Parathyroid adenoma (tissue), 2 donors: ENCODE results near the gene QSOX2.

Experiments used
- H2AFZ ChIP-seq: fragments of 300-600 bp; sonication (generic); one replicate; pipeline ENCODE4 v1.7.0; 2017; ENCODE audit warnings: antibody characterized with exemption, mild to moderate bottlenecking
- H3K27ac ChIP-seq: fragments of 300-600 bp; sonication (generic); one replicate; pipeline ENCODE4 v1.7.0; 2017
- H3K27me3 ChIP-seq: fragments of 300-600 bp; sonication (generic); one replicate; pipeline ENCODE4 v1.7.0; 2017; ENCODE audit warnings: low read length; ENCODE audit not compliant: control insufficient read depth, insufficient read depth
- H3K36me3 ChIP-seq: fragments of 300-600 bp; sonication (generic); one replicate; pipeline ENCODE4 v1.7.0; 2017; ENCODE audit warnings: low read length; ENCODE audit not compliant: control insufficient read depth, insufficient read depth
- H3K4me1 ChIP-seq: fragments of 300-600 bp; sonication (generic); one replicate; pipeline ENCODE4 v1.7.0; 2017; ENCODE audit warnings: control low read depth
- H3K4me2 ChIP-seq: fragments of 300-600 bp; sonication (generic); one replicate; pipeline ENCODE4 v1.7.0; 2017; ENCODE audit warnings: low read length
- H3K4me3 ChIP-seq: fragments of 300-600 bp; sonication (generic); one replicate; pipeline ENCODE4 v1.7.0; 2017; ENCODE audit warnings: low read depth, low read length
- H3K79me2 ChIP-seq: fragments of 300-600 bp; sonication (generic); one replicate; pipeline ENCODE4 v1.7.0; 2017; ENCODE audit warnings: control low read depth
- H3K9ac ChIP-seq: fragments of 300-600 bp; sonication (generic); one replicate; pipeline ENCODE4 v1.7.0; 2017; ENCODE audit warnings: mild to moderate bottlenecking
- H3K9me3 ChIP-seq: fragments of 300-600 bp; sonication (generic); one replicate; pipeline ENCODE4 v1.7.0; 2017; ENCODE audit warnings: low read length; ENCODE audit not compliant: control insufficient read depth
- TF ChIP-seq, protein P1 (sequence below): fragments of 300-600 bp; sonication (generic); IDR thresholded peaks from one replicate; pipeline ENCODE4 v1.7.0; 2017; ENCODE audit warnings: antibody characterized with exemption, mild to moderate bottlenecking
- donor health status: primary hyperparathyroidism.

The QSOX2 gene

GRCh38 chr9:136170006-136170901, 75.4 kb downstream of the QSOX2 start:
- no peak overlapping the region for H2AFZ ChIP-seq
- H3K79me2 ChIP-seq = no peaks in the 10 kb centered on the region
- no peak overlapping the region for H3K9ac ChIP-seq
- H3K36me3 ChIP-seq = no peaks in the 10 kb centered on the region
- TF ChIP-seq, protein P1, sequence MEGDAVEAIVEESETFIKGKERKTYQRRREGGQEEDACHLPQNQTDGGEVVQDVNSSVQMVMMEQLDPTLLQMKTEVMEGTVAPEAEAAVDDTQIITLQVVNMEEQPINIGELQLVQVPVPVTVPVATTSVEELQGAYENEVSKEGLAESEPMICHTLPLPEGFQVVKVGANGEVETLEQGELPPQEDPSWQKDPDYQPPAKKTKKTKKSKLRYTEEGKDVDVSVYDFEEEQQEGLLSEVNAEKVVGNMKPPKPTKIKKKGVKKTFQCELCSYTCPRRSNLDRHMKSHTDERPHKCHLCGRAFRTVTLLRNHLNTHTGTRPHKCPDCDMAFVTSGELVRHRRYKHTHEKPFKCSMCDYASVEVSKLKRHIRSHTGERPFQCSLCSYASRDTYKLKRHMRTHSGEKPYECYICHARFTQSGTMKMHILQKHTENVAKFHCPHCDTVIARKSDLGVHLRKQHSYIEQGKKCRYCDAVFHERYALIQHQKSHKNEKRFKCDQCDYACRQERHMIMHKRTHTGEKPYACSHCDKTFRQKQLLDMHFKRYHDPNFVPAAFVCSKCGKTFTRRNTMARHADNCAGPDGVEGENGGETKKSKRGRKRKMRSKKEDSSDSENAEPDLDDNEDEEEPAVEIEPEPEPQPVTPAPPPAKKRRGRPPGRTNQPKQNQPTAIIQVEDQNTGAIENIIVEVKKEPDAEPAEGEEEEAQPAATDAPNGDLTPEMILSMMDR = peak; percentile 42
- no peak overlapping the region for H3K4me2 ChIP-seq
- H3K9me3 ChIP-seq = no peaks in the 10 kb centered on the region
- no peaks in the 10 kb centered on the region for H3K4me1 ChIP-seq
- no peak overlapping the region for H3K4me3 ChIP-seq
- H3K27ac ChIP-seq = no peak overlapping the region
- no peaks in the 10 kb centered on the region for H3K27me3 ChIP-seq

DNA sequence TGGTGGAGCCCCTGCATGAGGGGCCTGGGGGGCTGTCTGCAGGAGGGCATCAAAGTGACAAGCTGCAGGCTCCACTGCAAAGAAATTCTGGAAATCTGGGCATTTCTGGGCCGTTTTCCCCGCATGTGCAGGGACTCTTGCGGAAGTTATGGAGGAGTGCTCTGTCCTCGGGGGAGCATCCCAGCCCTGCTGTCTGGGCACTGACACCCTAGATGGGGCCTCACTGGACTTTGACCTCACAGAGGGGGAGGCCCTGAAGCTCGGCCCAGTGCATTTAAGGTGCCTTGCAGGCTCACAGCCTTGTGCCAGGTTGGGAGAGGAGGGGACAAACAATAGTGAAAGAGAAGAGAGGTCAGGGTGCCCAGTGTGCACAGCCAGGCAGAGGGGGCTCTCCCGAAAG, 76.1 kb downstream of the QSOX2 start:
- no peak overlapping the region for H3K4me2 ChIP-seq
- no peaks in the 10 kb centered on the region for H3K9me3 ChIP-seq
- no peak overlapping the region for H3K27ac ChIP-seq
- no peaks in the 10 kb centered on the region for H3K4me1 ChIP-seq
- TF ChIP-seq, protein P1 = no peak
- H3K79me2 ChIP-seq = no peaks in the 10 kb centered on the region
- H3K9ac ChIP-seq = no peak overlapping the region
- no peak overlapping the region for H3K4me3 ChIP-seq
- no peak overlapping the region for H2AFZ ChIP-seq
- H3K27me3 ChIP-seq = no peaks in the 10 kb centered on the region
- no peaks in the 10 kb centered on the region for H3K36me3 ChIP-seq

DNA sequence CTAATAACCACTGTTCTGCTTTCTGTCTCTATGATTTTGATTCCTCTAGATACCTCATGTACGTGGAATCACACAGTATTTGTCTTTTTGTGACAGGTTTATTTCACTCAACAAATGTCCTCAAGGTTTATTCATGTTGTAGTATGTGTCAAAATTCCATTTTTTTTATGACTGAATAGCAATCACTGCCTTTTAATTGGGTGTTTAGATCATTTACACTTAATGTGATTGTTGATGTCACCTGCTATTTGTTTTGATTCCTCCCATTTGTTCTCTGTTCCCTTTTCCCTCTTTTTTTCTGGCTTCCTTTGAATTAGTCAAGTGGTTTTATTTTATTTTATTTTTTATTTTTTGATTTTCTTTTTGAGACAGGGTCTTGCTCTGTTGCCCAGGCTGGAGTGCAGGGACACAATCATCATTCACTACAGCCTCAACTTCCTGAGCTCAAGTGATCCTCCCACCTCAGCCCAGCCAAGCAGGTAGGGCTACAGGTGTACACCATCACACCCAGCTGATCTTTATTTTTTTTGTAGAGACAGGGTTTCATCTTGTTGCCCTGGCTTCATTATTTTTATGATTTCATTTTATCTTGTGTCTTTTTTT, 82.3 kb downstream of the QSOX2 start:
- Histone ChIP-seq H3K36me3 (no peaks in the 10 kb centered on the region), H3K79me2 (no peaks in the 10 kb centered on the region), H3K9ac (no peak overlapping the region), H3K27me3 (no peaks in the 10 kb centered on the region), H3K4me2 (no peak overlapping the region), H3K9me3 (no peaks in the 10 kb centered on the region), H3K4me1 (no peaks in the 10 kb centered on the region), H2AFZ (no peak overlapping the region), H3K4me3 (no peak overlapping the region), H3K27ac (no peak overlapping the region)
- TF ChIP-seq, protein P1 = no peak

DNA sequence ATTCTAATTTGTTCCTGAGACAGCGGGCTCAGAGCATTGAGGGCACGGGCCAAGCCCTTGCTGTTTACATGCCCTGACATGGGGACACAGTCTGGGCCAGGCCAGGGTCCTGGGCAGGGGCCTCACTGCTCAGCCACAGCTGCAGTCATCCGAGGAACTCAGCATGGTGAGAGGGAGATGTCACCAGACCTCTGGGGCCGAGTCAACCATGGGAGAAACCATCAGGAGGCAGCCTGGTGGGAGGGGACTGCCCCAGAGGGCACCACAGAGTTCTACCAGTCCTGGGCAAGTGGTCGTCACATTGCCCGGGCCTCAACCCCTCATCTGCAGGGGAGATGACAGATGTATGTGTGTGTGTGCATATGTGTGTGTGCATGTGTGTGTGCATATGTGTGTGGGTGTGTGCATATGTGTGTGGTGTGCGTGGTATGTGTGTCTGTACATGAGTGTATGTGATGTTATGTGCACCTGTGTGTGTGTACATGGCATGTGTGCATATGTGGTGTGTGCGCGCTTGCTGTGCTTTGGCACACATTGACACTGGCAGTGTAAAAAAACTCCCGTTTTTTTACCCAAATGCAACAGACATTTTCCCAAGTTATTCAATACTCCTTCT, 84.5 kb downstream of the QSOX2 start:
- H3K27me3 ChIP-seq = no peaks in the 10 kb centered on the region
- no peaks in the 10 kb centered on the region for H3K9me3 ChIP-seq
- H3K4me2 ChIP-seq = no peak overlapping the region
- H3K4me3 ChIP-seq = no peak overlapping the region
- TF ChIP-seq, protein P1 = no peak
- H3K9ac ChIP-seq = no peak overlapping the region
- H3K4me1 ChIP-seq = no peaks in the 10 kb centered on the region
- no peak overlapping the region for H2AFZ ChIP-seq
- no peak overlapping the region for H3K27ac ChIP-seq
- H3K79me2 ChIP-seq = no peaks in the 10 kb centered on the region
- H3K36me3 ChIP-seq = no peaks in the 10 kb centered on the region
